GM12878 (cell line): ENCODE data around the gene SPAAR. TPM values are rescaled to one million over a fixed set of nuclear protein-coding genes. Genes with fewer than 3 reads are reported as not detected.

ENCODE experiments used
- ATAC-seq: fragments of 200-7000 bp; cut with Tn5 transposase; 3 replicates; pipeline ENCODE4 v1.9.1; 2020; ENCODE audit warnings: mild to moderate bottlenecking, moderate library complexity
- BruUV-seq: library from RNA; stranded (reverse); fragments of 400-500 nt; replicated peaks from 2 replicates; lab custom pipeline; 2021; lab: Mats Ljungman, UMichigan
- CTCF ChIA-PET: fragments of 300-600 bp; sonication (Branson Sonifier 250); formaldehyde crosslinking; extraction: SDS; loops from one replicate; lab custom pipeline; 2021; ENCODE audit warnings: inconsistent platforms; lab: Yijun Ruan, JAX
- POLR2A ChIA-PET: fragments of 350-600 bp; formaldehyde crosslinking; extraction: SDS; loops from one replicate; lab custom pipeline; 2021; ENCODE audit warnings: inconsistent platforms; lab: Charles Lee
- RAD21 ChIA-PET: fragments of 300-600 bp; sonication (Branson Sonifier 250); formaldehyde crosslinking; loops from one replicate; lab custom pipeline; 2023; ENCODE audit warnings: antibody characterized with exemption; ENCODE audit not compliant: unreplicated experiment; lab: Charles Lee
- SMC1A ChIA-PET: fragments of 300-600 bp; sonication (Branson Sonifier 250); formaldehyde crosslinking; loops from one replicate; lab custom pipeline; 2023; ENCODE audit not compliant: unreplicated experiment, uncharacterized antibody; lab: Charles Lee
- DNase-seq: peaks from one replicate; pipeline ENCODE4 v3.0.0-alpha.2; 2011; ENCODE audit warnings: low read depth, low spot score
- FAIRE-seq: peaks from 3 replicates; lab custom pipeline; 2011; peaks lifted over from hg19 to GRCh38; lab: Jason Lieb, UNC
- H2AFZ ChIP-seq: 2 replicates; pipeline ENCODE4 v1.6.0; 2011; ENCODE audit warnings: low read depth, low read length, control low read depth; ENCODE audit not compliant: control insufficient read depth
- H3K27ac ChIP-seq: 2 replicates; pipeline ENCODE4 v1.5.1; 2011; ENCODE audit warnings: control low read depth; ENCODE audit not compliant: control insufficient read depth, insufficient read depth
- H3K27me3 ChIP-seq, 2 experiments: replicated peaks in 1 of 2; 2 replicates each; pipeline versions ENCODE4 v1.6.0 to v1.6.1; 2011; ENCODE audit warnings: low read length in 1 of 2; ENCODE audit not compliant: control insufficient read depth in 2 of 2, insufficient read depth in 2 of 2
- H3K36me3 ChIP-seq, 2 experiments: 2 replicates each; pipeline ENCODE4 v1.5.1; 2011; ENCODE audit warnings: low read length in 1 of 2; ENCODE audit not compliant: control insufficient read depth in 2 of 2, insufficient read depth in 2 of 2
- H3K4me1 ChIP-seq: 2 replicates; pipeline ENCODE4 v1.6.1; 2011; ENCODE audit warnings: mild to moderate bottlenecking, low read length, moderate library complexity, mixed read lengths; ENCODE audit not compliant: control insufficient read depth, insufficient read depth
- H3K4me2 ChIP-seq: 2 replicates; pipeline ENCODE4 v1.6.0; 2011; ENCODE audit warnings: control low read depth; ENCODE audit not compliant: control insufficient read depth, insufficient read depth
- H3K4me3 ChIP-seq: fragments of 200-600 bp; sonication (generic); 2 replicates; pipeline ENCODE4 v1.5.1; 2016
- H3K79me2 ChIP-seq: 2 replicates; pipeline ENCODE4 v1.6.0; 2011; ENCODE audit warnings: low read length; ENCODE audit not compliant: control insufficient read depth, insufficient read depth
- H3K9ac ChIP-seq: 2 replicates; pipeline ENCODE4 v1.8.0; 2011; ENCODE audit warnings: low read length, control low read depth, mixed read lengths; ENCODE audit not compliant: control insufficient read depth, insufficient read depth
- H3K9me3 ChIP-seq: replicated peaks from 3 replicates; pipeline ENCODE4 v1.5.1; 2011; ENCODE audit warnings: mild to moderate bottlenecking, low read length; ENCODE audit not compliant: control insufficient read depth, insufficient read depth
- H4K20me1 ChIP-seq: 2 replicates; pipeline ENCODE4 v1.6.0; 2011; ENCODE audit not compliant: control insufficient read depth, insufficient read depth
- CBFB ChIP-seq: IDR thresholded peaks from 2 replicates; pipeline ENCODE4 v1.6.1; 2016; ENCODE audit warnings: antibody characterized with exemption, low read depth
- GATAD2B ChIP-seq: fragments of 450-650 bp; conservative IDR thresholded peaks from 2 replicates; pipeline ENCODE4 v1.6.1; 2017; ENCODE audit warnings: low read depth, mild to moderate bottlenecking, moderate library complexity
- HDAC2 ChIP-seq: fragments of 200-600 bp; sonication (generic); IDR thresholded peaks from 2 replicates; pipeline ENCODE4 v1.6.1; 2017
- HDAC6 ChIP-seq: fragments of 200-600 bp; sonication (generic); IDR thresholded peaks from one replicate; pipeline ENCODE4 v1.8.0; 2017; ENCODE audit warnings: antibody characterized with exemption; ENCODE audit not compliant: unreplicated experiment
- JUNB ChIP-seq: IDR thresholded peaks from 2 replicates; pipeline ENCODE4 v1.6.1; 2016; ENCODE audit warnings: antibody characterized with exemption, mild to moderate bottlenecking
- LARP7 ChIP-seq: fragments of 450-650 bp; IDR thresholded peaks from 2 replicates; pipeline ENCODE4 v1.6.1; 2017; ENCODE audit warnings: mild to moderate bottlenecking
- POLR2AphosphoS5 ChIP-seq: IDR thresholded peaks from 2 replicates; pipeline ENCODE4 v1.6.1; 2011; ENCODE audit warnings: mild to moderate bottlenecking, low read length, inconsistent platforms
- RB1 ChIP-seq: fragments of 450-650 bp; formaldehyde crosslinking; IDR thresholded peaks from 2 replicates; pipeline ENCODE4 v1.6.1; 2017; ENCODE audit warnings: mild to moderate bottlenecking, borderline replicate concordance
- RFX5 ChIP-seq: IDR thresholded peaks from 2 replicates; pipeline ENCODE4 v1.6.1; 2011; ENCODE audit warnings: low read depth, low read length, improper control_type of control experiment
- SIN3A ChIP-seq: IDR thresholded peaks from 2 replicates; pipeline ENCODE4 v1.6.1; 2012; ENCODE audit warnings: low read depth, low read length, improper control_type of control experiment
- SMC3 ChIP-seq: IDR thresholded peaks from 2 replicates; pipeline ENCODE4 v1.6.1; 2011; ENCODE audit warnings: low read length, improper control_type of control experiment, borderline replicate concordance
- STAT1 ChIP-seq: fragments of 450-650 bp; conservative IDR thresholded peaks from 2 replicates; pipeline ENCODE4 v1.6.1; 2014; ENCODE audit warnings: antibody characterized with exemption, mild to moderate bottlenecking
- TCF12 ChIP-seq: IDR thresholded peaks from 2 replicates; pipeline ENCODE4 v1.6.1; 2011; ENCODE audit warnings: low read depth, mild to moderate bottlenecking, low read length
- TCF3 ChIP-seq: IDR thresholded peaks from 2 replicates; pipeline ENCODE4 v1.6.1; 2012; ENCODE audit warnings: low read depth, mild to moderate bottlenecking, low read length, borderline replicate concordance; ENCODE audit not compliant: insufficient read depth
- USF1 ChIP-seq: IDR thresholded peaks from 2 replicates; pipeline ENCODE4 v1.6.1; 2011; ENCODE audit warnings: borderline replicate concordance, low read depth, mild to moderate bottlenecking, moderate library complexity, mixed read lengths, low read length; ENCODE audit not compliant: insufficient read depth; ENCODE audit errors: extremely low read length
- ZBED1 ChIP-seq: IDR thresholded peaks from 2 replicates; pipeline ENCODE4 v1.6.1; 2016; ENCODE audit warnings: borderline replicate concordance
- ZZZ3 ChIP-seq: IDR thresholded peaks from 2 replicates; pipeline ENCODE4 v1.6.1; 2011; ENCODE audit warnings: low read depth; ENCODE audit not compliant: control insufficient read depth, insufficient read length
- WGBS: methylation state at CpG from one replicate; pipeline ENCODE4 v1.1.6; 2016; ENCODE audit warnings: low lambda C conversion rate; ENCODE audit not compliant: insufficient replicate concordance, insufficient coverage; ENCODE audit errors: missing lambda C conversion rate; 5-methylcytosine and 5-hydroxymethylcytosine counted together
- in situ Hi-C: fragments of 300-500 bp; cut with MboI; formaldehyde crosslinking; loops from 9 replicates; pipeline ENCODE4 v1.14.3; 2018; ENCODE audit warnings: mixed read lengths
- intact Hi-C: fragments of 100-400 bp; cut with micrococcal nuclease; formaldehyde crosslinking; loops from one replicate; pipeline ENCODE4 v1.14.2; 2022; ENCODE audit not compliant: unreplicated experiment
- polyA plus RNA-seq, 11 experiments: library from polyadenylated mRNA; depleted of rRNA in 4 of 11; unstranded in 6 of 11; stranded (reverse) in 5 of 11; fragments of >200 nt; fragmentation: Nextera tagmentation in 4 of 11; fragmentation: Illumina TruSeq in 1 of 11; extraction: Ambion mirVana in 4 of 11; extraction: Trizol in 1 of 11; gene quantifications; 1 replicate in 1 of 11; 2 replicates in 10 of 11; pipeline versions ENCODE4 v1.2.1 to v1.2.3, GENCODE V29; 2011 to 2016; ENCODE audit warnings: inconsistent platforms in 2 of 11, missing spikeins in 2 of 11, low read depth in 1 of 11
- total RNA-seq, 4 experiments: library from RNA; depleted of rRNA in 3 of 4; stranded (reverse); fragments of >200 nt in 3 of 4; fragmentation: Illumina TruSeq in 1 of 4; extraction: Trizol in 1 of 4; gene quantifications; 2 replicates each; pipeline versions ENCODE4 v1.2.1 to v1.2.3, GENCODE V29; 2013 to 2021
- TF ChIP-seq, protein P1 (sequence below): fragments of 450-650 bp; formaldehyde crosslinking; IDR thresholded peaks from 2 replicates; pipeline ENCODE4 v1.4.0; 2022; ENCODE audit warnings: mild to moderate bottlenecking, moderate library complexity
- TF ChIP-seq, protein P2 (sequence below): IDR thresholded peaks from 2 replicates; pipeline ENCODE4 v1.6.1; 2012; ENCODE audit warnings: low read length, inconsistent platforms

The SPAAR gene
- total and polyA plus RNA-seq, 10 of the 15 experiments (the other 5 are each of a cell fraction or from before 2014, with no cell fraction given): not detected

- Histone ChIP-seq H4K20me1 (no peaks in the 10 kb centered on the region), H3K27me3 (no peaks in the 10 kb centered on the region; a peak in 2 of 4 replicates), H3K4me3 (no peak overlapping the region), H3K4me1 (no peaks in the 10 kb centered on the region), H3K9ac (no peak overlapping the region), H2AFZ (no peak overlapping the region), H3K36me3 (no peaks in the 10 kb centered on the region), H3K79me2 (no peaks in the 10 kb centered on the region), H3K9me3 (no peaks in the 10 kb centered on the region), H3K27ac (no peak overlapping the region), H3K4me2 (no peak overlapping the region)
- intact Hi-C loops (no loop called here), in situ Hi-C loops (loop anchor here (5.0 kb wide), 1 partner anchor 66 kb away; no protein-coding TSS in a partner anchor)
- DNase-seq (no peak), FAIRE-seq (no peak), ATAC-seq (no peak)
- WGBS: 38% methylated on average over 5 of the region's 5 CpGs
- POLR2A ChIA-PET: interaction anchor here (0.5 kb wide), 1 partner anchor 306 kb away, joined by 3 read pairs; the partner anchor contains the start of gene SIT1
- no TSS peak for BruUV-seq
- TF ChIP-seq ZZZ3: no peak
- TF ChIP-seq POLR2AphosphoS5: no peak
- TF ChIP-seq RFX5: no peak
- TF ChIP-seq TCF12: no peak
- no peak for TF ChIP-seq SIN3A
- no peak for TF ChIP-seq ZBED1
- no peak for TF ChIP-seq RB1
- TF ChIP-seq CBFB: no peak
- TF ChIP-seq JUNB: no peak
- TF ChIP-seq HDAC2: no peak
- no peak for TF ChIP-seq HDAC6
- no peak for TF ChIP-seq TCF3
- TF ChIP-seq SMC3: no peak
- TF ChIP-seq STAT1: no peak
- no peak for TF ChIP-seq LARP7
- no peak for TF ChIP-seq GATAD2B
- TF ChIP-seq, protein P1, sequence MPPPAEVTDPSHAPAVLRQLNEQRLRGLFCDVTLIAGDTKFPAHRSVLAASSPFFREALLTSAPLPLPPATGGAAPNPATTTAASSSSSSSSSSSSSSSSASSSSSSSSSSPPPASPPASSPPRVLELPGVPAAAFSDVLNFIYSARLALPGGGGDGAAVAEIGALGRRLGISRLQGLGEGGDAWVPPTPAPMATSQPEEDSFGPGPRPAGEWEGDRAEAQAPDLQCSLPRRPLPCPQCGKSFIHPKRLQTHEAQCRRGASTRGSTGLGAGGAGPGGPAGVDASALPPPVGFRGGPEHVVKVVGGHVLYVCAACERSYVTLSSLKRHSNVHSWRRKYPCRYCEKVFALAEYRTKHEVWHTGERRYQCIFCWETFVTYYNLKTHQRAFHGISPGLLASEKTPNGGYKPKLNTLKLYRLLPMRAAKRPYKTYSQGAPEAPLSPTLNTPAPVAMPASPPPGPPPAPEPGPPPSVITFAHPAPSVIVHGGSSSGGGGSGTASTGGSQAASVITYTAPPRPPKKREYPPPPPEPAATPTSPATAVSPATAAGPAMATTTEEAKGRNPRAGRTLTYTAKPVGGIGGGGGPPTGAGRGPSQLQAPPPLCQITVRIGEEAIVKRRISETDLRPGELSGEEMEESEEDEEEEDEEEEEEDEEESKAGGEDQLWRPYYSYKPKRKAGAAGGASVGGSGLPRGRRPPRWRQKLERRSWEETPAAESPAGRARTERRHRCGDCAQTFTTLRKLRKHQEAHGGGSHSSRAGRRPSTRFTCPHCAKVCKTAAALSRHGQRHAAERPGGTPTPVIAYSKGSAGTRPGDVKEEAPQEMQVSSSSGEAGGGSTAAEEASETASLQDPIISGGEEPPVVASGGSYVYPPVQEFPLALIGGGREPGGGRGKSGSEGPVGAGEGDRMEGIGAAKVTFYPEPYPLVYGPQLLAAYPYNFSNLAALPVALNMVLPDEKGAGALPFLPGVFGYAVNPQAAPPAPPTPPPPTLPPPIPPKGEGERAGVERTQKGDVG (CRISPR knock-in tag): no peak
- TF ChIP-seq, protein P2, sequence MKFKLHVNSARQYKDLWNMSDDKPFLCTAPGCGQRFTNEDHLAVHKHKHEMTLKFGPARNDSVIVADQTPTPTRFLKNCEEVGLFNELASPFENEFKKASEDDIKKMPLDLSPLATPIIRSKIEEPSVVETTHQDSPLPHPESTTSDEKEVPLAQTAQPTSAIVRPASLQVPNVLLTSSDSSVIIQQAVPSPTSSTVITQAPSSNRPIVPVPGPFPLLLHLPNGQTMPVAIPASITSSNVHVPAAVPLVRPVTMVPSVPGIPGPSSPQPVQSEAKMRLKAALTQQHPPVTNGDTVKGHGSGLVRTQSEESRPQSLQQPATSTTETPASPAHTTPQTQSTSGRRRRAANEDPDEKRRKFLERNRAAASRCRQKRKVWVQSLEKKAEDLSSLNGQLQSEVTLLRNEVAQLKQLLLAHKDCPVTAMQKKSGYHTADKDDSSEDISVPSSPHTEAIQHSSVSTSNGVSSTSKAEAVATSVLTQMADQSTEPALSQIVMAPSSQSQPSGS: no peak
- no peak for TF ChIP-seq USF1
- CTCF ChIA-PET: interaction anchor here (0.6 to 7.7 kb wide), 10 partner anchors 9 to 136 kb away, joined by 3 to 100 read pairs (median 4); no protein-coding TSS in a partner anchor
- RAD21 ChIA-PET: interaction anchor here (1.2 kb wide), 1 partner anchor 210 kb away, joined by 3 read pairs; no protein-coding TSS in a partner anchor
- SMC1A ChIA-PET: interaction anchor here (0.6 to 3.6 kb wide), 7 partner anchors 9 to 1779 kb away, joined by 3 to 21 read pairs (median 3); no protein-coding TSS in a partner anchor
These were observed 47.4 kb downstream of the SPAAR start for GRCh38 chr9:35956651-35957050.
